GM21529 (cell line): ENCODE measurements around the gene HOXB13.

Experiments used
- ATAC-seq: cut with Tn5 transposase; IDR thresholded peaks from one replicate; pipeline ENCODE4 v1.9.1; 2021; ENCODE audit not compliant: unreplicated experiment

HOXB13 gene

GRCh38 chr17:48728232-48729231 lies at the start of gene HOXB13:
Gene HOXB13, minus strand, starts transcription at chr17:48728750. Its CDS starts 157 bp downstream, at chr17:48728593.
- ATAC-seq, result no peak

GRCh38 chr17:48776602-48777001 lies 48.1 kb upstream of the HOXB13 start:
- no peak for ATAC-seq

GRCh38 chr17:48773245-48773644 lies 44.7 kb upstream of the HOXB13 start:
- ATAC-seq, result no peak

GRCh38 chr17:48770954-48771353 lies 42.4 kb upstream of the HOXB13 start:
- ATAC-seq, result no peak

GRCh38 chr17:48769009-48769675 lies 40.6 kb upstream of the HOXB13 start:
- no peak for ATAC-seq

GRCh38 chr17:48767263-48767774 lies 38.8 kb upstream of the HOXB13 start:
- ATAC-seq, result no peak

GRCh38 chr17:48761114-48761513 lies 32.6 kb upstream of the HOXB13 start:
- no peak for ATAC-seq

GRCh38 chr17:48760411-48760810 lies 31.9 kb upstream of the HOXB13 start:
- ATAC-seq, result no peak

- no peak for ATAC-seq
Measured at GRCh38 chr17:48759288-48759687, 30.7 kb upstream of the HOXB13 start.

- no peak for ATAC-seq
Measured at GRCh38 chr17:48757524-48757961, 29.0 kb upstream of the HOXB13 start.

- no peak for ATAC-seq
Measured at GRCh38 chr17:48756830-48757251, 28.3 kb upstream of the HOXB13 start.

- no peak for ATAC-seq
Measured at GRCh38 chr17:48755356-48755755, 26.8 kb upstream of the HOXB13 start.

GRCh38 chr17:48754500-48755261 lies 26.1 kb upstream of the HOXB13 start:
- no peak for ATAC-seq

GRCh38 chr17:48753794-48754499 lies 25.4 kb upstream of the HOXB13 start:
- ATAC-seq, result no peak

- no peak for ATAC-seq
Measured at GRCh38 chr17:48752399-48753288, 24.1 kb upstream of the HOXB13 start.

- ATAC-seq, result no peak
Measured at GRCh38 chr17:48751733-48752398, 23.3 kb upstream of the HOXB13 start.

- ATAC-seq, result no peak
Measured at GRCh38 chr17:48751172-48751571, 22.6 kb upstream of the HOXB13 start.

GRCh38 chr17:48749621-48750553 lies 21.3 kb upstream of the HOXB13 start:
- ATAC-seq, result no peak
